HG03135 (cell line): Measurements from ENCODE around the gene PLD3.
"Not testable (repeated sequence)": the region's sequence is repeated elsewhere in the genome, so short reads cannot be mapped to it uniquely, and the experiment has no call there.

ENCODE experiments used
- ATAC-seq: cut with Tn5 transposase; IDR thresholded peaks from one replicate; pipeline ENCODE4 v1.9.1; 2021; ENCODE audit warnings: mild to moderate bottlenecking, moderate library complexity; ENCODE audit not compliant: unreplicated experiment

Gene PLD3

GRCh38 chr19:40362160-40362559 is 13.7 kb downstream of the PLD3 start:
- ATAC-seq, result no peak

- ATAC-seq, result no peak
Observed at GRCh38 chr19:40363069-40363468, 14.6 kb downstream of the PLD3 start.

DNA sequence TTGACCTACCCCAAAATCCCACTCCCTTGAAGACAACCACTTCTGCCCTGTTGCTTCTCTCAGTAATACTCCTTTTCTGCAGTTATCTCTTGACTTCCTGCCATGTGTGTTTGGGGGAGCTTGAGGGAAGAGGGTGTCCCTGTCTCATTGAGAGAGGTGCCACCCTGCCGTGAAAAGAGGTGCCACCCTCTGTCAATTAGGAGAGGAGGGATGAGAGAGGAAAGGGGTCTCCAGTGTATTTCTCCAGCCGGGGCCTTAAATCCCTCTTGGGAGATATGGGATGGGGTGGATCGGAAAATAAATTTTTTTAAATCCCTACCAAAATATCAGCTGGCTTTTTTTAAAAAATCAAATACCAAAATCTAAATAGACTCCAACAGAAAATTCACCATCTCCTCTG is 16.5 kb downstream of the PLD3 start:
- ATAC-seq, result no peak

GRCh38 chr19:40365613-40366401 is 17.3 kb downstream of the PLD3 start:
- no peak for ATAC-seq

DNA sequence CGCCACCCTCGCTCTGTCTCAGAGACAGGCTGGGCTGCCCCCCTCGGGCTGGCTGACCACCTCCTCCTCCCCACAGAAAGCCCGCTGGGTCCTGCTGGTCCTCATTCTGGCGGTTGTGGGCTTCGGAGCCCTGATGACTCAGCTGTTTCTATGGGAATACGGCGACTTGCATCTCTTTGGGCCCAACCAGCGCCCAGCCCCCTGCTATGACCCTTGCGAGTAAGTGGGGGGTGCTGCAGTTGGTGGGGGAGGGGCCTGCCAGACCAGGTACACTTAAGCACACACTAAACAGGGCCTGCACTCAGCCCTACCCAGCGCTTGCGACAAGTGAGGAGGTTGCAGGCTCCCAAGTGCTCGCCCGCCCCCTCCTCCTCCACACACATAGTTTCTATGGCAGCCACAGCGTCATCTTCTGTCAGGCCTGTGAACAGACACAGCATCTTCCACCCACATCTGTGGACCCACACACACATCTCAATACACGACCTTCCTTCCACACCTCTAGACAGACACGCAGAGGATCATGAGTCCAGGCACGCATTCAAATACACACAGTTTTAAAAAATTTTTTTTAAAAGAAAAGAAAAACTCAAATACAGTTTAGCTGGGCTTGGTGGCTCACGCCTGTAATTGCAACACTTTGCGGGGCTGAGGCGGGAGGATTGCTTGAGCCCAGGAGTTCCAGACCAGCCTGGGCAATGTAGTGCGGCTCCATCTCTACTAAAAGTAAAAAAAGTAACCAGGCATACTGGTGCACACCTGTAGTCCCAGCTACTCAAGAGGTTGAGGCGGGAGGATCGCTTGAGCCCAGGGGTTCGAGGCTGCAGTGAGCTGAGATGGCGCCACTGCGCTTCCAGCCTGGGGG is 18.4 kb downstream of the PLD3 start:
- ATAC-seq, result no peak

DNA sequence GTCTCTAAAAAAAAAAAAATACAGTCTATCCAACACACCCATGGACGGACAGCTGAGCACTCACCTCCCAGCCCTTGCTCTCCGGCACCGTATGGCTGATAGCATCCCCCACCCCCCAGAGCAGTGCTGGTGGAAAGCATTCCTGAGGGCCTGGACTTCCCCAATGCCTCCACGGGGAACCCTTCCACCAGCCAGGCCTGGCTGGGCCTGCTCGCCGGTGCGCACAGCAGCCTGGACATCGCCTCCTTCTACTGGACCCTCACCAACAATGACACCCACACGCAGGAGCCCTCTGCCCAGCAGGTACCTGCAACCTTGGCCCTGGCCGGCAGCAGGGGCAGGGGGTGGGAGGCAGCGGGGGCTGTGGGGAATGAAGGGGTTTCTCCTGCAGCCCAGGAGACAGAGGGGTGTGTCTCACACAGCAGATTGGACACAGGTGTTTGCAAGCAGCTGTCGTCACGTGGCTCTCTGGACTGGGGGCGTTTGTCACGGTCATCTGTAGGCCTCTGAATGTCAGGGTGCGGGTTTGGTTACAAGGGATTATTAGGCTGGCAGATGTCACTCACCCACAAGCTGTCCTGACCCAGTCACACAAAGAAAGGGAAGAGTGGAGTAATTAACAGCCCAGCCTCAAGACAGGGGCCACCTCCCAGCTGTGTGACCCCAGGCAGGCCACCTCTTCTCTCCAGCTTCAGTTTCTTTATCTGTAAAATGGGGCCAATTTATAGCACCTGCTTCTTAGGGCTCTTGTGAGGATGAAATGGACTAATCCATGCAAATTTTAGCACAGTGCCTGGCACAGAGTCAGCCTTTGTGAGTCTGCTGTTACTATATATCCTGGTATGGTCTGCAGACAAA is 19.3 kb downstream of the PLD3 start:
- no peak for ATAC-seq

DNA sequence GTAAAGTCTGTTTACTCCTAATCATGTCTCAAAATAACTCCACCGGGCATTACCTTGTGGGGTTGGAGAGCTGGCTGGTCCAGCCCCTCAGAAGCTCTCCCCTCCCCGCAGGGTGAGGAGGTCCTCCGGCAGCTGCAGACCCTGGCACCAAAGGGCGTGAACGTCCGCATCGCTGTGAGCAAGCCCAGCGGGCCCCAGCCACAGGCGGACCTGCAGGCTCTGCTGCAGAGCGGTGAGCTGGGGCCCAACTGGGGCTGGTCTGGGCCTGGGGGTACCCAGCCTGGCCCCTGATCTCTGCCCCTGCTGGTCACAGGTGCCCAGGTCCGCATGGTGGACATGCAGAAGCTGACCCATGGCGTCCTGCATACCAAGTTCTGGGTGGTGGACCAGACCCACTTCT is 21.3 kb downstream of the PLD3 start:
- ATAC-seq, result no peak

DNA sequence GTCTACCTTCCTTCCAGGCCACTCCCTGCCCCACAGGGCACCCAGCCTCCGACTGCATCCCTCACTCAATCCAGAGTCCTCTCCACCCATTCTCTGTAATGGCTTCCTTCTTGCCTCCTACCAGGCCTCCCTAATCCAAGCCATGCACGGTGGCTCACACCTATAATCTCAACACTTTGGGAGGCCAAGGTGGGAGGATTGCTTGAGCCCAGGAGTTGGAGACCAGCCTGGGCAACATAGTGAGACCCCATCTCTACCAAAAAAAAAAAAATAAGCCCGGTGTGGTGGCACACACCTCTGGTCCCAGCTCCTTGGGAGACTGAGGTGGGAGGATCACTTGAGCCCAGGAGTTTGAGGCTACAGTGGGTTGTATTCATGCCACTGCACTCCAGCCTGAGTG is 21.8 kb downstream of the PLD3 start:
- ATAC-seq, result not testable (repeated sequence)

- no peak for ATAC-seq
Observed at GRCh38 chr19:40370997-40371801, 22.7 kb downstream of the PLD3 start.

DNA sequence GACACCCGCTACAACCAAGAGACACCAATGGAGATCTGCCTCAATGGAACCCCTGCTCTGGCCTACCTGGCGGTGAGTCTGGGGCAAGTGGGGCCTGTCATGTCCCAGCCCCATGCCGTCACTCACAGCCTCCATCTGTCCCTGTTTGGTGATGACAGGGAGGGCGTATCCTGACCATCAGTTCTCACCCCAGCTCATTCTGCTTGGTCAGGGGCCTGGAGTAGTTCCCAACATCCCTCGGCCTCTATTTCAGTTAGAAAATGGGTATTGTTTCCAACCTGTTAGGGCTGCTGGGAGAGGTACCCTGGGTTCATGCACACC is 23.3 kb downstream of the PLD3 start:
- no peak for ATAC-seq

- no peak for ATAC-seq
Observed at GRCh38 chr19:40374084-40374483, 25.6 kb downstream of the PLD3 start.

- no peak for ATAC-seq
Observed at GRCh38 chr19:40376286-40376862, 27.9 kb downstream of the PLD3 start.

GRCh38 chr19:40377876-40378385 is 29.4 kb downstream of the PLD3 start:
- ATAC-seq, result no peak

- no peak for ATAC-seq
Observed at GRCh38 chr19:40378509-40378908, 30.0 kb downstream of the PLD3 start.

DNA sequence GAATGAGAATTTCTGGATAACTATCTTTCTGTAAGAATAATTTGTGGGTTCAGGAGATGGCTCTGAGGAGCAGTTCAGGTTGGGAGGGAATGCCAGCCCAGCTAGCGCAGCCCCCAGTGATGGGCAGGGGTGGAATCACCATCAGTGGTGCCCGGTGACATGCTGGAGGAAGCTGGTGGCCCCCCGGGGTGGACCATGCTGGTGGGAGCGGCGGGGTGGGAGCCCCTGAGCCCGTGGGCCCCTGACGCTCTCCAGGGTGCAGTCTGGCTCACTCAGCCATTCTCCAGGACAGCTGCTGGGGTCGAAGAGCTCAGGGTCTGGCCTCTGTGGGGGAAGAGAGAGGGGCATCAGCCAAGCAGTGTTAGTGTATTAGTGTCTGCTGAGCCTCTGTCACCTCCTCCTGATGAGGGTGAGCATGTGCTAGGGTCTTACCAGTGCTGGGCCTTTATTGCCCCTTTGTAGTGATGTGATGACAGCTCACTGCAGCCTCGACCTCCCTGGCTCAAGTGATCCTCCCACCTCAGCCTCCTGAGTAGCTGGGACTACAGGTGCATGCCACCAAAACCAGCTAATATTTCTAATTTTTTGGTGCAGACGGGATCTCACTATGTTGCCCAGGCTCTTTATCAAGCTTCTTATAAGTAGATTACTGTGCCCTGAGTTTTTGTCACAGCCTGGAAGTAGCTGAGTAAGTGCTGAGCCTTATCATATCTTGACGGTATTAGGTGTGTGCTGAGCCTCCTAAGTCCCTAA is 31.1 kb downstream of the PLD3 start:
- no peak for ATAC-seq

GRCh38 chr19:40380199-40381037 is 31.9 kb downstream of the PLD3 start:
- no peak for ATAC-seq

DNA sequence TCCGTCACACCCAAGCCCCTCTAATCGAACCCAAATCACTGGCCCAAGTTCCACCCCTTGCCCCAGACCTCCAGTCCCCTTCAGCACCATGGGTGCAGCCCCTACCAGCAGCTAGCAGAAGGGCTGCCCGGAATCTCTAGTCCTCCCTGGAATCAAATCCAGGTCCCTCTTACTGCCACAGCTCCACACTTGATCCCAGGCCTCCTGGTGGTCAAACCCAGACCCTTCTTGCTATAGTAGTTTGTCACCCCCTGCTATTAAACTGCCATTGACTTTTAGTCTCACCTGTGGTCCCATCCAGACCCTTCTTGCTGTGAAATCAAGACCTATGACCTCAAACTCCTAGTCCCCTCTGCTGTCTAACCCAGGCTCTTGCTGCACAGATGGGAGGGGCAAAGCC is 32.8 kb downstream of the PLD3 start:
- no peak for ATAC-seq

GRCh38 chr19:40383668-40384248 is 35.3 kb downstream of the PLD3 start:
- ATAC-seq, result no peak
